HepG2 (cell line): ENCODE measurements around the gene HOXB6. TPM values are rescaled to one million over a fixed set of nuclear protein-coding genes. Genes with fewer than 3 reads are reported as not detected.

ENCODE experiments used
- HNF4A ChIP-seq: sonication (generic); formaldehyde crosslinking; IDR thresholded peaks from 2 replicates; pipeline ENCODE4 v1.4.0; 2020; ENCODE audit warnings: missing genetic modification reagents
- KDM3A ChIP-seq: IDR thresholded peaks from 2 replicates; pipeline ENCODE4 v1.6.1; 2018; ENCODE audit warnings: low read depth, missing compliant biosample characterization
- NCOA2 ChIP-seq: sonication (generic); formaldehyde crosslinking; IDR thresholded peaks from 2 replicates; pipeline ENCODE4 v1.8.0; 2022; ENCODE audit warnings: inconsistent platforms
- NFE2 ChIP-seq: sonication (generic); formaldehyde crosslinking; IDR thresholded peaks from 2 replicates; pipeline ENCODE4 v1.4.0; 2020; ENCODE audit warnings: missing genetic modification reagents
- SALL1 ChIP-seq: sonication (generic); formaldehyde crosslinking; IDR thresholded peaks from 2 replicates; pipeline ENCODE4 v1.8.0; 2022; ENCODE audit warnings: mild to moderate bottlenecking, missing genetic modification reagents
- SETDB1 ChIP-seq: sonication (generic); formaldehyde crosslinking; IDR thresholded peaks from 2 replicates; pipeline ENCODE4 v1.5.1; 2020; ENCODE audit warnings: missing genetic modification reagents, mild to moderate bottlenecking, borderline replicate concordance
- ZNF780A ChIP-seq: sonication (generic); formaldehyde crosslinking; IDR thresholded peaks from 2 replicates; pipeline ENCODE4 v1.8.0; 2022; ENCODE audit warnings: mild to moderate bottlenecking, missing genetic modification reagents, moderate library complexity
- polyA plus RNA-seq, 8 experiments: library from polyadenylated mRNA; depleted of rRNA in 3 of 8; stranded (reverse) in 7 of 8; unstranded in 1 of 8; fragments of >200 nt; fragmentation: Illumina TruSeq in 4 of 8; extraction: Trizol in 4 of 8; gene quantifications; 2 replicates each; pipeline versions ENCODE4 v1.2.1 to v1.2.3, GENCODE V29; 2011 to 2016; ENCODE audit warnings: low read depth in 4 of 8, missing spikeins in 1 of 8, mixed read lengths in 1 of 8; ENCODE audit not compliant: insufficient read depth in 1 of 8
- total RNA-seq, 5 experiments: library from RNA; depleted of rRNA; stranded (reverse); fragments of >200 nt; fragmentation: Illumina TruSeq; extraction: Trizol; gene quantifications; 2 replicates each; pipeline ENCODE4 v1.2.3, GENCODE V29; 2016; ENCODE audit warnings: low read depth in 1 of 5
- TF ChIP-seq, protein P1 (sequence below): IDR thresholded peaks from 2 replicates; pipeline ENCODE4 v1.6.1; 2016; ENCODE audit warnings: missing compliant biosample characterization, missing genetic modification reagents, borderline replicate concordance
- TF ChIP-seq, protein P2 (sequence below): sonication (generic); formaldehyde crosslinking; IDR thresholded peaks from 2 replicates; pipeline ENCODE4 v1.8.0; 2022; ENCODE audit warnings: missing genetic modification reagents, mild to moderate bottlenecking, moderate library complexity, borderline replicate concordance
- TF ChIP-seq, protein P3 (sequence below): sonication (generic); formaldehyde crosslinking; IDR thresholded peaks from 2 replicates; pipeline ENCODE4 v1.4.0; 2020; ENCODE audit warnings: missing genetic modification reagents

Gene HOXB6
- total and polyA plus RNA-seq, 2 of the 13 experiments (the other 11 are each of a cell fraction or from before 2014, with no cell fraction given): not detected

DNA sequence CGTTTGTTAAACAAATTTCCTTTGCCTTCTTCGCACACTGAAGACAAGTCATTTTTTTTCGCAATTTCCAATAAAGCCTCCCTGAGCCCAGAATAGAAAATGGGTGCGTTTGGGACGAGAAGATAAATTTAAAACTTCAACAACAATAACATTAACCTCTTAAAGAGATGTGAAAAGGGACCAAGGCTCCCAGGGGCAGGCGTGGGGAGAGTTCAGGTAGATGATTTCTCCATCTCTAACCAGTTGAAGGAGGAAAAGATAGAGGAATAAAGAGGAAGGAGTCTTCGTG, 25.4 kb downstream of the HOXB6 start (continued):
- TF ChIP-seq SALL1 (CRISPR knock-in tag): no peak
- TF ChIP-seq, protein P1, sequence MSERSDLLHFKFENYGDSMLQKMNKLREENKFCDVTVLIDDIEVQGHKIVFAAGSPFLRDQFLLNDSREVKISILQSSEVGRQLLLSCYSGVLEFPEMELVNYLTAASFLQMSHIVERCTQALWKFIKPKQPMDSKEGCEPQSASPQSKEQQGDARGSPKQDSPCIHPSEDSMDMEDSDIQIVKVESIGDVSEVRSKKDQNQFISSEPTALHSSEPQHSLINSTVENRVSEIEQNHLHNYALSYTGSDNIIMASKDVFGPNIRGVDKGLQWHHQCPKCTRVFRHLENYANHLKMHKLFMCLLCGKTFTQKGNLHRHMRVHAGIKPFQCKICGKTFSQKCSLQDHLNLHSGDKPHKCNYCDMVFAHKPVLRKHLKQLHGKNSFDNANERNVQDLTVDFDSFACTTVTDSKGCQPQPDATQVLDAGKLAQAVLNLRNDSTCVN (CRISPR knock-in tag): no peak
- no peak for TF ChIP-seq SETDB1
- TF ChIP-seq HNF4A (CRISPR knock-in tag): no peak
- TF ChIP-seq KDM3A (CRISPR knock-in tag): no peak
- no peak for TF ChIP-seq NCOA2 (CRISPR knock-in tag)
- TF ChIP-seq, protein P2, sequence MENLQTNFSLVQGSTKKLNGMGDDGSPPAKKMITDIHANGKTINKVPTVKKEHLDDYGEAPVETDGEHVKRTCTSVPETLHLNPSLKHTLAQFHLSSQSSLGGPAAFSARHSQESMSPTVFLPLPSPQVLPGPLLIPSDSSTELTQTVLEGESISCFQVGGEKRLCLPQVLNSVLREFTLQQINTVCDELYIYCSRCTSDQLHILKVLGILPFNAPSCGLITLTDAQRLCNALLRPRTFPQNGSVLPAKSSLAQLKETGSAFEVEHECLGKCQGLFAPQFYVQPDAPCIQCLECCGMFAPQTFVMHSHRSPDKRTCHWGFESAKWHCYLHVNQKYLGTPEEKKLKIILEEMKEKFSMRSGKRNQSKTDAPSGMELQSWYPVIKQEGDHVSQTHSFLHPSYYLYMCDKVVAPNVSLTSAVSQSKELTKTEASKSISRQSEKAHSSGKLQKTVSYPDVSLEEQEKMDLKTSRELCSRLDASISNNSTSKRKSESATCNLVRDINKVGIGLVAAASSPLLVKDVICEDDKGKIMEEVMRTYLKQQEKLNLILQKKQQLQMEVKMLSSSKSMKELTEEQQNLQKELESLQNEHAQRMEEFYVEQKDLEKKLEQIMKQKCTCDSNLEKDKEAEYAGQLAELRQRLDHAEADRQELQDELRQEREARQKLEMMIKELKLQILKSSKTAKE (CRISPR knock-in tag): no peak
- TF ChIP-seq, protein P3, sequence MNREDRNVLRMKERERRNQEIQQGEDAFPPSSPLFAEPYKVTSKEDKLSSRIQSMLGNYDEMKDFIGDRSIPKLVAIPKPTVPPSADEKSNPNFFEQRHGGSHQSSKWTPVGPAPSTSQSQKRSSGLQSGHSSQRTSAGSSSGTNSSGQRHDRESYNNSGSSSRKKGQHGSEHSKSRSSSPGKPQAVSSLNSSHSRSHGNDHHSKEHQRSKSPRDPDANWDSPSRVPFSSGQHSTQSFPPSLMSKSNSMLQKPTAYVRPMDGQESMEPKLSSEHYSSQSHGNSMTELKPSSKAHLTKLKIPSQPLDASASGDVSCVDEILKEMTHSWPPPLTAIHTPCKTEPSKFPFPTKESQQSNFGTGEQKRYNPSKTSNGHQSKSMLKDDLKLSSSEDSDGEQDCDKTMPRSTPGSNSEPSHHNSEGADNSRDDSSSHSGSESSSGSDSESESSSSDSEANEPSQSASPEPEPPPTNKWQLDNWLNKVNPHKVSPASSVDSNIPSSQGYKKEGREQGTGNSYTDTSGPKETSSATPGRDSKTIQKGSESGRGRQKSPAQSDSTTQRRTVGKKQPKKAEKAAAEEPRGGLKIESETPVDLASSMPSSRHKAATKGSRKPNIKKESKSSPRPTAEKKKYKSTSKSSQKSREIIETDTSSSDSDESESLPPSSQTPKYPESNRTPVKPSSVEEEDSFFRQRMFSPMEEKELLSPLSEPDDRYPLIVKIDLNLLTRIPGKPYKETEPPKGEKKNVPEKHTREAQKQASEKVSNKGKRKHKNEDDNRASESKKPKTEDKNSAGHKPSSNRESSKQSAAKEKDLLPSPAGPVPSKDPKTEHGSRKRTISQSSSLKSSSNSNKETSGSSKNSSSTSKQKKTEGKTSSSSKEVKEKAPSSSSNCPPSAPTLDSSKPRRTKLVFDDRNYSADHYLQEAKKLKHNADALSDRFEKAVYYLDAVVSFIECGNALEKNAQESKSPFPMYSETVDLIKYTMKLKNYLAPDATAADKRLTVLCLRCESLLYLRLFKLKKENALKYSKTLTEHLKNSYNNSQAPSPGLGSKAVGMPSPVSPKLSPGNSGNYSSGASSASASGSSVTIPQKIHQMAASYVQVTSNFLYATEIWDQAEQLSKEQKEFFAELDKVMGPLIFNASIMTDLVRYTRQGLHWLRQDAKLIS: no peak
- TF ChIP-seq ZNF780A: no peak
- no peak for TF ChIP-seq NFE2
